ENCODE measurements around the gene INO80B. TPM values are rescaled to one million over a fixed set of nuclear protein-coding genes. Genes with fewer than 3 reads are reported as not detected.
"Not testable (repeated sequence)": the region's sequence is repeated elsewhere in the genome, so short reads cannot be mapped to it uniquely, and the experiment has no call there.

INO80B gene
- total RNA-seq, 3 donors from 2014 or later, result 49.3 to 72.6 (median 55.8) TPM

DNA sequence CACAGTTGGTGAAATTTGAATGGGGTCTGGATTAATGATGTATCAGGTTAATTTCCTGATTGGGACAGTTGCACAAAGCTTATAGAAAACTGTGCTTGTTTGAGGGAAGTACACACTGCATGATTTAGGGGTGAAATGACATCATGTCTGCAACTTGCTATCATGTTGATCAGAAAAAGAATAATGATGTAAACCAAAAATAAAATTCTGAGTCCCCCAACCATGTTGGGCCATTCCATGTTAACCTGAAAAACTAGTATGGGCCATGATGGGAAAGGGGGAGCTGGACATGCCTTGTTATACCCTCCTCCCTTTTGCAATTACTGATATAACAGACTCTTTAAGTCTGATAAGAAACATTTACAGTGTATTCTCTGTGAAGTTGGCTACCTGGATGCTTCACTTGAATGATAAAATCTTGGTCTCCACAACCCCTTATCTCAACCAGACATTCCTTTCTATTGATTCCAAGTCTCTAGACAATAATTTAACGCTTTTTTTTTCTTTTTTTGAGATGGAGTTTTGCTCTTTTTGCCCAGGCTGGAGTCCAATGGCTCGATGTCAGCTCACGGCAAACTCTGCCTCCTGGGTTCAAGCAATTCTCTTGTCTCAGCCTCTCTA lies 4.2 kb upstream of the INO80B start:
- Mint-ChIP-seq H3K36me3 (ENCODE audit: insufficient read depth) (peaks cover 7% of the 10 kb centered on the region), H3K4me3 (no peak overlapping the region), H3K4me1 (ENCODE audit: low read depth) (peaks cover 25% of the 10 kb centered on the region), H3K9me3 (no peaks in the 10 kb centered on the region), H3K27me3 (ENCODE audit: low read depth) (no peaks in the 10 kb centered on the region)
- DNase-seq (no peak), ATAC-seq (no peak)

DNA sequence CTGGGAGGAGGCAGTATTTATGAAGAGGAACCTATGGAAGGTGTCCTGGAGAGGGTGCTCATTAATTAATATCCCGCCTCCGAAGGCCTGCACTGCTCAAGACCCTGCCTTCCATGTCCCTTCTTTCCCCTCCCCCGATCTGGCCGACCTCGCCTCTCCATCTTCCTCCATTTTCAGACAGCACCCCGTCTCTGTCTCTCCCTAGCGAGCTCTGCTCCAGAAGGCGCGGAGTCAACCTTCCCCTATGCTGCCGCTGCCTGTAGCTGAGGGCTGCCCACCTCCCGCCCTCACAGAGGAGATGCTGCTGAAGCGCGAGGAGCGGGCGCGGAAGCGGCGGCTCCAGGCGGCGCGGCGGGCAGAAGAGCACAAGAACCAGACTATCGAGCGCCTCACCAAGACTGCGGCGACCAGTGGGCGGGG lies 2.3 kb downstream of the INO80B start:
- DNase-seq (no peak), ATAC-seq (no peak)
- H3K9me3 Mint-ChIP-seq, result no peaks in the 10 kb centered on the region
- H3K36me3 Mint-ChIP-seq (ENCODE audit: insufficient read depth), result peaks cover 21% of the 10 kb centered on the region
- peaks cover 64% of the 10 kb centered on the region for H3K4me1 Mint-ChIP-seq (ENCODE audit: low read depth)
- H3K4me3 Mint-ChIP-seq, result peak overlapping the region; percentile 100
- no peaks in the 10 kb centered on the region for H3K27me3 Mint-ChIP-seq (ENCODE audit: low read depth)

DNA sequence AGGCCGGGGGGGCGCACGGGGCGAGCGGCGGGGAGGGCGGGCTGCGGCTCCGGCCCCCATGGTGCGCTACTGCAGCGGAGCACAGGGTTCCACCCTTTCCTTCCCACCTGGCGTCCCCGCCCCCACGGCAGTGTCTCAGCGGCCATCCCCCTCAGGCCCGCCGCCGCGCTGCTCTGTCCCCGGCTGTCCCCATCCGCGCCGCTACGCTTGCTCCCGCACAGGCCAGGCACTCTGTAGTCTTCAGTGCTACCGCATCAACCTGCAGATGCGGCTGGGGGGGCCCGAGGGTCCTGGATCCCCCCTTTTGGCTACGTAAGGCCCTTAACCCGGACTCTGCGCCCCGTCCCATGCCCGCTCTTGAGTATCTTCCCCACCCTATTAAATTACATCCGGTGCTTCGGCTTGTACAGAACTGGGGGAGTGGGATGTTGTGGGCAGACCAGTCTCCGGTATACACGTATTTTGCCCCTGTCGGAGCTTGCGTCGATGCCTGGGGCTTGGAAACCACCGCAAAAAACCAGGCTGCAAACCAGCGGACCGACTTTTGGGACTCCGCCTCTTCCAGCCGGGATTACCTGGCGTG lies 2.8 kb downstream of the INO80B start:
- ATAC-seq (peak; percentile 34), DNase-seq (peak; percentile 79)
- no peaks in the 10 kb centered on the region for H3K27me3 Mint-ChIP-seq (ENCODE audit: low read depth)
- peaks cover 60% of the 10 kb centered on the region for H3K4me1 Mint-ChIP-seq (ENCODE audit: low read depth)
- peak overlapping the region; percentile 100 for H3K4me3 Mint-ChIP-seq
- H3K36me3 Mint-ChIP-seq (ENCODE audit: insufficient read depth), result peaks cover 23% of the 10 kb centered on the region
- no peaks in the 10 kb centered on the region for H3K9me3 Mint-ChIP-seq

DNA sequence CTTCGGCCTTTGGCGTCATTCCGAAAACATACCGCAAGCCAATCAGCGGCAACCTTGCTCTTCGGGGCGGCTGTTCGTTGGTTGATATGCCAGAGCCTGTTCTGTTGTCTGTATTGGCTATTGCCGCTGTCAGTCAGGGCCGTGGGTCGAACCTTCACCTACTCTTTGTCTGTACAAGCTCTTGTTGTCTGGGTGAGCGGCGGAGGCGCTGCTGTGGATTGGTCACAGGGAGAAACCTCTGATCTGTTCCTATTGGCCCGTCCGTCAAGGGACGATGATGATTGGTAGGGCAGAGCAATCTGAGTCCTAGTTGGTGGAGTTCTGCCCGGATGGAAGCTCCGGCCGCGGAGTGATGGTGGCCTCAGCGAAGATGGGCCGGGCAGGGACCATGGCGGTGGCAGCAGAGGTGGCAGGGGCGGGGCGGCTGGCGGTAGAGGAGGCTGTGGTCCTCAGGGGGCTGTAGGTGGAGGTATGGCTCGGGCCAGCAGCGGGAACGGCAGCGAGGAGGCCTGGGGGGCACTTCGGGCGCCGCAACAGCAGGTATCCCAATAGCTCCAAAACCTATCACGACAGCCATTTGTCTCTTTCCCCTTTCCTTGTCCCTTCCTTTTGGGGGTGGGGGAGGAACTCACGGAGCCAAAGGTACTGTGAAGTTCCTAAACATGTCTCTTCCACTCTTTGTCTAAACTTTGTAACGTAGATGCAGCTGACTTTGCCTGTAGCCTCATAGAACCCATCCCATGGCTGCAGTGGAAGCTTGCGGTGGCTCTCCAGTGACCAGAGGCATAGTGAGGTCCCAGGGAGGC lies 3.4 kb downstream of the INO80B start, which contains the start of gene WBP1:
TSS of gene WBP1 (plus strand) at position 307 of the 806 bp plus-strand sequence. CDS start at position 472, 165 bp downstream.
- Mint-ChIP-seq H3K9me3 (no peaks in the 10 kb centered on the region), H3K4me3 (peak within 1 kb of the TSS; percentile 100), H3K4me1 (ENCODE audit: low read depth) (peaks cover 58% of the 10 kb centered on the region), H3K27me3 (ENCODE audit: low read depth) (no peaks in the 10 kb centered on the region), H3K36me3 (ENCODE audit: insufficient read depth) (peaks cover 26% of the 10 kb centered on the region)
- DNase-seq (peak; percentile 97), ATAC-seq (peak; percentile 84 to 85)

DNA sequence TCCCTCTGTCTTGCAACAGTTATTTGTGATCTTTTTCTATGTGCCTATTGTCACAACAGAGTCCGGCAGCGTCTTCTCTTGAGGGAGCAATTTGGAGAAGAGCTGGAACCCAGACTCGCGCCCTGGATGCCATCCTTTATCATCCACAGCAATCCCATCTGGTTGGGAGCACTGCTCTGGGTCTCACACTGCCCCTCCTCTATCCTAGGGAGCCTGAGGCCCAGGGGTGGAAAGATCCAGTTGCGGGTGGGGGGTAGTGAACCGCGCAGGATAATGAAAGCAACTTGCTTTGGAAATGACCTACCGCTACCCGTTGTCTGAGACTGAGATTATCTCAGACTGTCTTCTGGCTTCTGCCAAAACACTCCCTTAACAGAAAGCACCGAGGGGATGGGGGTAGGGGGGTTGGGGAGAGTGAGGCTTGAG lies 4.1 kb downstream of the INO80B start:
- ATAC-seq (no peak), DNase-seq (no peak)
- peak overlapping the region; percentile 100 for H3K4me3 Mint-ChIP-seq
- peaks cover 60% of the 10 kb centered on the region for H3K4me1 Mint-ChIP-seq (ENCODE audit: low read depth)
- peaks cover 26% of the 10 kb centered on the region for H3K36me3 Mint-ChIP-seq (ENCODE audit: insufficient read depth)
- no peaks in the 10 kb centered on the region for H3K9me3 Mint-ChIP-seq
- no peaks in the 10 kb centered on the region for H3K27me3 Mint-ChIP-seq (ENCODE audit: low read depth)

DNA sequence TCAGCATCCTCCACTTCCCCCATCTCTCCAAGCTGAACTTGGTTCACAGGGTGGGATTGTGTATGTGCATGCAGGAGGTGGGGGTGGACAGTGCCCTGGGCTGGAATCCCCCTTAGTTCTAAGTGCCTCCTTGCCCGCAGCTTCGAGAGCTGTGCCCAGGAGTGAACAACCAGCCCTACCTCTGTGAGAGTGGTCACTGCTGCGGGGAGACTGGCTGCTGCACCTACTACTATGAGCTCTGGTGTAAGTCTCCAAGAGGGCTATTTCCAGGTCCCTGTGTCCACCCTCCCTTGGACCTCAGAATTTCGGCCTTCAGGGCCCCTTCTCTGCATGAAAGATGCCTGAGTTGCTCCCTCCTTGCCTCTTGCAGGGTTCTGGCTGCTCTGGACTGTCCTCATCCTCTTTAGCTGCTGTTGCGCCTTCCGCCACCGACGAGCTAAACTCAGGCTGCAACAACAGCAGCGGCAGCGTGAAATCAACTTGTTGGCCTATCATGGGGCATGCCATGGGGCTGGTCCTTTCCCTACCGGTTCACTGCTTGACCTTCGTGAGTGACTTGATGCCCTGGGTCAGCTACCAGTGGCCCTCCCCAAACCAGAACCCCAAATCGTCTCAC lies 4.7 kb downstream of the INO80B start:
- Mint-ChIP-seq H3K4me3 (peak overlapping the region; percentile 100), H3K36me3 (ENCODE audit: insufficient read depth) (peaks cover 26% of the 10 kb centered on the region), H3K4me1 (ENCODE audit: low read depth) (peaks cover 59% of the 10 kb centered on the region)
- ATAC-seq; DNase-seq; H3K9me3 Mint-ChIP-seq; H3K27me3 Mint-ChIP-seq (ENCODE audit: low read depth): not testable (repeated sequence)

DNA sequence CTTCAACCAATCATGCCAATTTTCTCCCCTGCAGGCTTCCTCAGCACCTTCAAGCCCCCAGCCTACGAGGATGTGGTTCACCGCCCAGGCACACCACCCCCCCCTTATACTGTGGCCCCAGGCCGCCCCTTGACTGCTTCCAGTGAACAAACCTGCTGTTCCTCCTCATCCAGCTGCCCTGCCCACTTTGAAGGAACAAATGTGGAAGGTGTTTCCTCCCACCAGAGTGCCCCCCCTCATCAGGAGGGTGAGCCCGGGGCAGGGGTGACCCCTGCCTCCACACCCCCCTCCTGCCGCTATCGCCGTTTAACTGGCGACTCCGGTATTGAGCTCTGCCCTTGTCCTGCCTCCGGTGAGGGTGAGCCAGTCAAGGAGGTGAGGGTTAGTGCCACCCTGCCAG lies 5.3 kb downstream of the INO80B start:
- Mint-ChIP-seq H3K36me3 (ENCODE audit: insufficient read depth) (peaks cover 23% of the 10 kb centered on the region), H3K4me1 (ENCODE audit: low read depth) (peaks cover 53% of the 10 kb centered on the region), H3K4me3 (peak overlapping the region; percentile 100)
- not testable (repeated sequence) for DNase-seq; ATAC-seq; H3K9me3 Mint-ChIP-seq; H3K27me3 Mint-ChIP-seq (ENCODE audit: low read depth)

DNA sequence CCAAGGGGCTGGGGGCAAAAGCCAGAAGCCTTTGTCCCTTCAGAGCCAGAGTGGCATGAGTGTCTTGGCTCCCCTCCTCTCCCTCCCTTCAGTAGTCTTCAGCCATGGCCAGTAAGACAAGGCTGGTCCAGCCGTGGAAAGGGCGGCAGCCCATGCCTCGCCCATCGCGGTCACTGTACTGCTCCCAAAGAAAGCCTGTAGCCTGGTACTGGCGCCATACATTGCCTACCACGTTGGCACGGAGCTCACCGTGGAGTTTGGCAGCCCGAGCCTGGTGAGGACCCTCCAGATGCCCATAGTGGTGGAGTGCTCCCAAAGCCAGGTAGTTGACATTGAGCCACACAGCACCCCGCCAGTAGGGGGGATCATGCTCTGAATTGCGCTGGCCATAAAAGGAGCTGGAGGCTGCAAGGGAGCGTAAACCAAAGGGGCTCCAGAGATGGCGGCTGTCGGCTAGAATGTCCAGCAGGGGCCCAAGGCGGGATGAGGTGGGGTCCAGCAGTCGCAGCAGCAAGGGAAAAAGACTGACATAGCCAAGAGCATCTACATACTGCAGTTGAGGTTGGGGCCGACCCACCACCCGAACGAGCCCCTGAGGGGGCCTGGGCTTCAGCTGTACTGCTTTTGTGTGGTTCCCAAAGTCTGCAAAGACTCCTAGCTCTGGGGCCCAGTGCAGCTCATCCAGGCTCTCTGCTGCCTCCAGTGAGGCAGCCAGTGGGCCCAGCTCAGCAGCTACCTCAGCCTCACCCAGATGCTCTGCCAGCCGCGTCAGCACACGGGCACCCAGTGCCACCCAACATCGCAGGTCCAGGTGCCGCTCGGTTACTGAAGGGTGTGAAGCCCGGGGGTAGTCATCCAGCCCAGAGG lies 6.5 kb downstream of the INO80B start:
- no peak overlapping the region for H3K4me3 Mint-ChIP-seq

DNA sequence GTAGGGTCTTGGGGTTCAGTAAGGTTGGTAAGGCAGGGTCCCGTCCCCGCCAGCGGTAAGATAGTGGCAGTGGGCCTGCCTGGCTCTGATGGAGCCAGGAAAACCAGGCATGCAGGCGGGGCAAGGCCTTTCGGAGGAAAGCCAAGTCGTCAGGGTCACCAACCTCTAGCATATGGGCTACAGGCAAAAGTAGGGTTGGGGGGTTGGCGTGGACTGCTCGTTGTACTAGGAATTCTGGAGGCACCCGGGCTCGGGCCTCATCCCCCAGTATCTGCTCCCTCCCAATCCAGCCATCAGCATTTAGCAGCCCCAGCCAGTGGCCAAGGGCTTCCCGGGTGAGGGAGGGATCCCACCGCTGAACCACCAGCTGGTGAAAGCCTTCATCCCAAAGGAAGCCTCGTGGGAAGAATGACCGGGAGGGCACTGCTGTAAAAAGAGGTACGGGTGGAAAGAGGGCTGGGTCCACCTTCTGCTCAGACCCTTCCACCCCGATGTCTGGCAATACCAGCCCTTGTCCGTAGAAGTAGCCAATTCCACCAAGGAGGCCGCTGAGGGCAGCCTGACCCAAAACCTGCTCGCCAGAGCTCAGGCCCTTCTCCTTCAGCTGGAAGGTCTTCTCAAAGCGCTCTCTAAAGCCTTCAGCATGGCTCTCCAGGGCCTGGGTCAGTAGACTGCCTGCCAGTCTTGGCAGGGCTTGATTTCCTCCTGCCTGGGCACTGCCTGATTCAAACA lies 7.3 kb downstream of the INO80B start:
- ATAC-seq (no peak), DNase-seq (no peak)
- Mint-ChIP-seq H3K4me1 (ENCODE audit: low read depth) (peaks cover 42% of the 10 kb centered on the region), H3K36me3 (ENCODE audit: insufficient read depth) (peaks cover 12% of the 10 kb centered on the region), H3K27me3 (ENCODE audit: low read depth) (no peaks in the 10 kb centered on the region), H3K9me3 (no peaks in the 10 kb centered on the region), H3K4me3 (no peak overlapping the region)

More for the DNA sequence above, 6.5 kb downstream of the INO80B start:
- DNase-seq (no peak), ATAC-seq (no peak)
- H3K36me3 Mint-ChIP-seq (ENCODE audit: insufficient read depth), result peaks cover 14% of the 10 kb centered on the region
- H3K9me3 Mint-ChIP-seq, result no peaks in the 10 kb centered on the region
- no peaks in the 10 kb centered on the region for H3K27me3 Mint-ChIP-seq (ENCODE audit: low read depth)
- peaks cover 49% of the 10 kb centered on the region for H3K4me1 Mint-ChIP-seq (ENCODE audit: low read depth)

DNA sequence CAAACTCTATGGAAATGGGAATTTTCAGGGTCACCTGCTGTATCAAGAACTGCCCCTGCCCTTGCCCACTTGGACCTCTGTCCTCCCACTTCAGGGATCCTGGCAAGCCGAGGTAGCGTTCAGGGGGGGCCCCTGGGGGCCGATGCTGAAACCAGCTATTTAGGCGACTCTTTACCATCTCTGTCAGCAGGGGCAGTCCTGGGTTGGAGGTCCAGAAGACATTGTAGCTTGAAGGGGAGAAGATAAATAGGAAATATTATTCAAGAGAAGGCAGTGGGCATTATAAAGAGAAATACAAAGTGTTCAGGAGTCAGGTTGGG lies 7.9 kb downstream of the INO80B start:
- Mint-ChIP-seq H3K27me3 (ENCODE audit: low read depth) (no peaks in the 10 kb centered on the region), H3K36me3 (ENCODE audit: insufficient read depth) (peaks cover 11% of the 10 kb centered on the region), H3K9me3 (no peaks in the 10 kb centered on the region), H3K4me3 (peak overlapping the region; percentile 35), H3K4me1 (ENCODE audit: low read depth) (peaks cover 39% of the 10 kb centered on the region)
- ATAC-seq, result no peak
- DNase-seq, result no peak

DNA sequence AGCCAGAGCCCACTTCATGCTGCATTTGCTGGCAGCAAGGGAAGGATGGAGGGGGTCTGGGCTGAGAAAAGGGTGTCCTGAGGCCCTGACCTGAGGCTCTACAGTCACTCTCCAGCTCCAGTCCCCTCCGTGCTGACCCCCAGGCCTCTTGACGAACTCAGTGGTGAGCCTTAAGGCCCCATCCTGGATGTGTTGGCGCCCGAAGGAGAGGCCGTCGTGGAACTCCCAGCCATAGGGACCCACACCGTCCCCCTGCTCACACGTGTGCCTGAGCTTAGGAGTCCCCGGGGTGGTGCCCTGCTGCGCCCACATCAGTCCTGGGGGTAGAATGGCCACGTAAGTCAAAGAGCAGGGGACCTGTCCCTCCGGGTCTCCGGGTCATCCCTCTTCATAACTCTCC lies 9.5 kb downstream of the INO80B start:
- peak; percentile 3 to 5 for ATAC-seq
- peaks cover 28% of the 10 kb centered on the region for H3K4me1 Mint-ChIP-seq (ENCODE audit: low read depth)
- peak overlapping the region; percentile 96 for H3K4me3 Mint-ChIP-seq
- no peaks in the 10 kb centered on the region for H3K27me3 Mint-ChIP-seq (ENCODE audit: low read depth)
- no peaks in the 10 kb centered on the region for H3K9me3 Mint-ChIP-seq
- H3K36me3 Mint-ChIP-seq (ENCODE audit: insufficient read depth), result peaks cover 11% of the 10 kb centered on the region
- no peak for DNase-seq

DNA sequence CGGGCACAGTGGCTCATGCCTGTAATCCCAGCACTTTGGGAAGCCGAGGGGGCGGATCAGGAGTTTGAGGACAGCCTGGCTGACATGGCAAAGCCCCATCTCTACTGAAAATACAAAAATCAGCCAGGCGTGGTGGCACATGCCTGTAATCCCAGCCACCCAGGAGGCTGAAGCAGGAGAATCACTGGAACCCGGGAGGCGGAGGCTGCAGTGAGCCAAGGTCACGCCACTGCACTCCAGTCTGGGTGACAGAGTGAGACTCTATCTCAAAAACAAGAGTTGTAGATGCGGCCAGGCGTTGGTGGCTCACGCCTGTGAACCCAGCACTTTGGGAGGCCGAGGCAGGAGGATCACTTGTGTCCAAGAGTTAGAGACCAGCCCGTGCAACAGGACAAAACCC lies 15.9 kb downstream of the INO80B start:
- Mint-ChIP-seq H3K36me3 (ENCODE audit: insufficient read depth) (peaks cover 15% of the 10 kb centered on the region), H3K4me3 (peak overlapping the region; percentile 64), H3K4me1 (ENCODE audit: low read depth) (peaks cover 23% of the 10 kb centered on the region)
- not testable (repeated sequence) for H3K9me3 Mint-ChIP-seq; H3K27me3 Mint-ChIP-seq (ENCODE audit: low read depth); ATAC-seq; DNase-seq

DNA sequence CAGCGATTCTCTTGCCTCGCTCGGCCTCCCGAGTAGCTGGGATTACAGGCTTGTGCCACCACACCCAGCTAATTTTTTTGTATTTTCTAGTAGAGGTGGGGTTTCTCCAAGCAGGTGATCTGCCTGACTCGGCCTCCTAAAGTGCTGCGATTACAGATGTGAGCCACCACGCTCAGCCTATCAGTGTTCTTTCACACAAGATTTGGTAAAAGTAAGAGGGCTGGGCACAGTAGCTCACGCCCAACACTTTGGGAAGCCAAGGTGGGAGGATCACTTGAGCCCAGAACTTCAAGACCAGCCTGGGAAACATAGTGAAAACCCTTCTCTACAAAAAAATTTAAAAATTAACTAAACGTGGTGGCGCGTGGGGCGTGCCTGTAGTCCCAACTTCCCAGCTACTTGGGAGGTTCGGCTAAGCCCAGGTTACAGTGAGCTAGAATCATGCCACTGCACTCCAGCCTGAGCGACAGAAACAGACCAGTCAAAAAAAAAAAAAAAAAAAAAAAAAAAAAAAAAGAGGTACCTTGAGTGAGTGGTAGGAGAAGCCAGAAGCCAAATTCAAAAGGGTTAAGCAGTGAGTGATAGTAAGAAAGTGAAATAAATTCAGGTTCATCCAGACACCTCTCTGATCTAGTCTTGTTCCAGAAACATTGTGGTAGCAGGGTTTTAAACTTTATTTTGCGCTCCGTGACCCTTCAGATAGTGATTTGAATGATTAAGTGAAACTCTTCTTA lies 16.6 kb downstream of the INO80B start:
- Mint-ChIP-seq H3K4me1 (ENCODE audit: low read depth) (peaks cover 20% of the 10 kb centered on the region), H3K36me3 (ENCODE audit: insufficient read depth) (peaks cover 16% of the 10 kb centered on the region), H3K9me3 (no peaks in the 10 kb centered on the region), H3K4me3 (peak overlapping the region; percentile 99), H3K27me3 (ENCODE audit: low read depth) (no peaks in the 10 kb centered on the region)
- ATAC-seq (peak in 1 of 2 donors; percentile 3), DNase-seq (no peak)

Data from activated T-cell treated with anti-CD3 and anti-CD28 coated beads, Interleukin-2, amount 50 U/mL, for 4 hours (primary cell).